GM18951 (cell line): ENCODE data around the gene AP1G2.
A peak's percentile ranks its signal among the peaks of the same experiment; 100 is the strongest.
"Not testable (repeated sequence)": the region's sequence is repeated elsewhere in the genome, so short reads cannot be mapped to it uniquely, and the experiment has no call there.

Experiments used
- POLR2A ChIP-seq: IDR thresholded peaks from 4 replicates; pipeline ENCODE4 v1.6.1; 2011; ENCODE audit warnings: mild to moderate bottlenecking; ENCODE audit not compliant: insufficient read length, insufficient read depth; ENCODE audit errors: extremely low read depth
- in situ Hi-C: fragments of 300-500 bp; cut with MboI; formaldehyde crosslinking; loops from one replicate; pipeline ENCODE4 v1.12.0; 2022; ENCODE audit warnings: low sequenced_read_pairs, mixed read lengths, inconsistent platforms; ENCODE audit not compliant: unreplicated experiment

AP1G2 gene

GRCh38 chr14:23567186-23568020 is at the start of gene AP1G2:
TSS of gene AP1G2 (minus strand) at chr14:23567791. CDS start at chr14:23567314, 477 bp downstream.
- TF ChIP-seq POLR2A = peak; percentile 93
- in situ Hi-C loops = no loop called here

- TF ChIP-seq POLR2A = no peak
- in situ Hi-C loops = no loop called here
These were observed 48.3 kb upstream of the AP1G2 start for GRCh38 chr14:23615856-23616255.

GRCh38 chr14:23614395-23614828 is 46.8 kb upstream of the AP1G2 start:
- no peak for TF ChIP-seq POLR2A
- in situ Hi-C loops = no loop called here

- TF ChIP-seq POLR2A = no peak
- in situ Hi-C loops = no loop called here
These were observed 45.9 kb upstream of the AP1G2 start for GRCh38 chr14:23613242-23614070.

- in situ Hi-C loops = no loop called here
- TF ChIP-seq POLR2A = no peak
These were observed 45.2 kb upstream of the AP1G2 start for GRCh38 chr14:23612802-23613201.

- TF ChIP-seq POLR2A = no peak
These were observed 44.8 kb upstream of the AP1G2 start for GRCh38 chr14:23612354-23612732.

GRCh38 chr14:23610815-23611289 is 43.3 kb upstream of the AP1G2 start:
- no peak for TF ChIP-seq POLR2A
- in situ Hi-C loops = no loop called here

More at GRCh38 chr14:23612354-23612732, 44.8 kb upstream of the AP1G2 start:
- in situ Hi-C loops = no loop called here

GRCh38 chr14:23610090-23610814 is 42.7 kb upstream of the AP1G2 start:
- TF ChIP-seq POLR2A = no peak
- in situ Hi-C loops = no loop called here

GRCh38 chr14:23609411-23610089 is 42.0 kb upstream of the AP1G2 start:
- in situ Hi-C loops = not testable (repeated sequence)

GRCh38 chr14:23609001-23609400 is 41.4 kb upstream of the AP1G2 start:
- TF ChIP-seq POLR2A = no peak
- in situ Hi-C loops = no loop called here

- in situ Hi-C loops = no loop called here
- no peak for TF ChIP-seq POLR2A
These were observed 40.9 kb upstream of the AP1G2 start for GRCh38 chr14:23608454-23608853.

- TF ChIP-seq POLR2A = no peak
- in situ Hi-C loops = no loop called here
These were observed 38.5 kb upstream of the AP1G2 start for GRCh38 chr14:23605931-23606585.
